Activated effector memory CD4-positive, alpha-beta T cell treated with anti-CD3 and anti-CD28 coated beads, Interleukin-2, amount 50 U/mL, for 16 hours (primary cell): ENCODE results near the gene FOXN3.
"Not testable (repeated sequence)": the region's sequence is repeated elsewhere in the genome, so short reads cannot be mapped to it uniquely, and the experiment has no call there.

Source experiments
- DNase-seq: peaks from one replicate; pipeline ENCODE4 v3.0.0-alpha.2; 2020

Gene FOXN3

DNA sequence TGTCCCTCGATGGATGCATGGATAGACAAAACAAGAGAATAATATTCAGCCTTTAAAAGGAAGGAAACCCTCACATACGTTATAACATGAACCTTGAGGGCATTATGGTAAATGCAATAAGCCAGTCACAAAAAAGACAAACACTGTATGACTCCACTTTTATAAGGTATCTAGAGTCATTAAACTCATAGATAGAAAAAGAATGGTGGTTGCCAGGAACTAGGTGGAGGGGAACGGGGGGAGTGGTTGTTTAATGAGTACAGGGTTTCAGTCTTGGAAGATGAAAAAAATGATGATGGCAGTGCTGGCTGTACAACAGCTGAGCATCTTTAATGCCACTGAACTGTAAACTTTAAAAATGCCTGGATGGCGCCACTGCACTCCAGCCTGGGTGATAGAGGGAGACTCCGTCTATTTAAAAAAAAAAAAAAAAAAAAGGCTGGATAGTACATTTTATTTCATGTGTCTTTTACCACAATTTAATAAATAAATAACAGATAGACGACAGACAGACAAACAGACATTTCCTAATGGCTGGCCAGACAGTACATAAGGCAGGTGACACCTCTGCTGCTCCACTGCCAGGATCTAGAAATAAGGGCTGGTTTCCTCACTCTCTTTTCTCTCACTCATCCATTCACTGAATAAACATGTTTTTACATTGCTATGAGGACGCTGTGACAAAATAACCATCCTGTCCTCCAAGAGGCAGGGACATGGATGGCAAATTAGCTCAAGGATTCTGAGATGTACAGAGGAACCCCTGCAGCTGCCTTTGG lies 118.8 kb downstream of the FOXN3 start:
- no peak for DNase-seq

- no peak for DNase-seq
Observed at GRCh38 chr14:89296281-89296745, 120.7 kb downstream of the FOXN3 start.

DNA sequence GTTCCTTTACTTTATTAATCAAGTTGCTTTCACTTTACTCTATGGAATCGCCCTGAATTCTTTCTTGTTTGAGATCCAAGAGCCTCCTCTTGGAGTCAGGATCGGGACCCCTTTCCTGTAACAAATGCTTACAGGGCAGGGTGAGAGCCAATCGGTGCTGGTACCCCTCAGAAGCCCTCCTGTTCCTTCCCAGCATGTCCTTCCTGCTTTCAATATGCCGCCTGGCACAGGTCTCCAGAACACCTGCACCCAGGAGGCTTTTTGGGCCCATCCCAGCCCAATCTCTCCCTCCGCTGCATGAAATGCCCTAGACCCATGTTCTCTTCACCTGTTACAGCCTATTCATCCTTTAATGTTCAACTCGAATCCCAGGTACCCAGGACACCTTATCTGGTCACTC lies 122.2 kb downstream of the FOXN3 start:
- no peak for DNase-seq

DNA sequence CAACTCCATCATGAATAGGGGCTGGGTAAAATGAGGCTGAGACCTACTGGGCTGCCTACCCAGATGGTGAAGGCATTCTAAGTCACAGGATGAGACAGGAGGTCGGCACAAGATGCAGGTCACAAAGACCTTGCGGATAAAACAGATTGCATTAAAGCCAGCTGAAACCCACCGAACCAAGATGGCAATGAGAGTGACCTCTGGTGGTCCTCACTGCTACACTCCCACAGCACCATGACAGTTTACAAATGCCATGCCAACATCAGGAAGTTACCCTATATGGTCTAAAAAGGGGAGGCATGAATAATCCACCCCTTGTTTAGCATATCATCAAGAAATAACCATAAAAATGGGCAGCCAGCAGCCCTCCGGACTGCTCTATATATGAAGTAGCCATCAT lies 122.6 kb downstream of the FOXN3 start:
- not testable (repeated sequence) for DNase-seq

- no peak for DNase-seq
Observed at GRCh38 chr14:89294060-89294459, 123.0 kb downstream of the FOXN3 start.

DNA sequence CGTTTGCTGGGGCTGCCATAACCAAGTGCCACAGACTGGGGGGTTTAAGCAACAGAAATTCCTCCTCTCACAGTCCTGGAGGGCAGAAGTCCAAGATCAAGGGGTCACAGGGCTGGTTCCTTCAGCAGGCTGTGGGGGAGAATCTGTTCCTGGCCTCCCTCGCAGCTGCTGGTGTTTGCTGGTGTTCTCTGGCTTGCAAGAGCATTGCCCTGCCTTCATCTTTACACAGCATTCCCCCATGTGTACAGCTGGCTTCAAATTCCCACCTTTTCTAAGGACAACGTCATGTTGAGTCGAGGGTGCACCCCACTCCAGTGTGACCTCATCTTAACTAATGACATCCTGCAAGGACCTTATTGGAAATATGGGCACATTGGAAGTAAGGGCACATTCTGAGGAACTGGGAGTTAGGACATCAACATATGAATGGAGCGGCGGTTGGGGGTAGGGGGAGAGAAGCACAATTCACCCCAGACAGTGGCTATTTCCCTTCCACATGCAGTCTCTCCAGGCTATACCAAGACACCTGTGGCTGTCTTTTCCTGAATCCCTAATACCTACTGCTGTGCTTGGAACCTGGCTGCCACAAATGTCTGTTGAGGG lies 123.6 kb downstream of the FOXN3 start:
- DNase-seq, result no peak

- no peak for DNase-seq
Observed at GRCh38 chr14:89292579-89293313, 124.3 kb downstream of the FOXN3 start.

DNA sequence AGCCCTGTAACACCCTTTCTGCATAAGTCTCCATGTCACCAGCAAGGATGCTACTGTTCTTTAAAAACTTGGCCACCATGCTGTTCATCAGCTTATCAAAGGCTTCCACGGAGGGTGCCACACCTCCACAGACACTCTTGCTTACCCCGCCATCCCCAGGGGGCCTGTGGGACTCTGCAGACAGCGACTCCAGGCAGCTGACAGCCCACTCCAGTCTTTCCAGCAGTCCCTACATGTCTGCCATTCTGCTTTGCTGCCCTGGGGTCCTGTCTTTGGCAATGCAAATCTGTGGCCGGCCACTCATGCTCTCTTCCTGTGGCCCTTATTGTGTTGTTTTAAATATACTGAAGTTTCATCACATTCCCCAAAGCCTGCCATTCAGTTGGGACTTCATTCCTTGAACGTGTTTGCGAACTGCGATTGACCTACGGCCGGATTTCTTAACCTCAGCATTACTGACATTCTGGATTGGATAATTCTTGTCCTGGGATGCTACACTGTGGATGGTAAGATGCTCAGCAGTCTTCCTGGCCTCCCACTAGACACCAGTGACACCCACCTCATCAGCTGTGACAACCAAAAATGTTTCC lies 125.6 kb downstream of the FOXN3 start:
- DNase-seq, result no peak

GRCh38 chr14:89290813-89291212 lies 126.2 kb downstream of the FOXN3 start:
- no peak for DNase-seq

- no peak for DNase-seq
Observed at GRCh38 chr14:89289477-89289876, 127.6 kb downstream of the FOXN3 start.

- DNase-seq, result no peak
Observed at GRCh38 chr14:89288114-89288513, 128.9 kb downstream of the FOXN3 start.

- no peak for DNase-seq
Observed at GRCh38 chr14:89284333-89285058, 132.5 kb downstream of the FOXN3 start.

DNA sequence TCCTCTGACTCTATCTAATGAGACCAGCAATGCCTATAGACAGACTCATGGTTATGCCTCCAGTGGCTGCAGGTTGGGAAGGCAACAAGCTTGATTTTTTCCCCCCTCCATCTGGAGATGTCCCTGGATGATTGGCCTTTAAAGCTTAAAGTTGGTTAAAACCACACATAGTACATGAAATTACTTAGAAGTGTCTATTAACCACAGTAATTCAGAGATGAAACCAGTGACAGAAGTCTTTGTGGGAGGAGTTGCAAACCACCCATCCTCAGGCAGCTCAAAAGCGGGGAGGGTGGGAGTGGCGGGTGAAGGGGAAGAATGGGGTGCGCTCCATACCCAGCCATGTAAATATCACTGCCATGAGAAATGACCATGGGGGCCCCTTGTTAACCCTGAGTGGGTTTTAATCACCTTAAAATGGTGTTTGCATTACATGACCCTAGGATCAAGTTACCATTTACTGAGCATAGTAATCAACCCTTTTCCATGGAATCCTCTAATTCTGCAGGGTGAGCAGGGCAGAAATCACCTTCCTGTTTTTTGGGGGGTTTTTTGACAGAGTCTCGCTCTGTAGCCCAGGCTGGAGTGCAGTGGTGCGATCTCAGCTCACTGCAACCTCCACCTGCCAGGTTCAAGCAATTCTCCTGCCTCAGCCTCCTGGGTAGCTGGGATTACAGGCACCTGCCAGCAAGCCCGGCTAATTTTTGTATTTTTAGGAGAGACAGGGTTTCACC lies 133.5 kb downstream of the FOXN3 start:
- DNase-seq, result no peak

DNA sequence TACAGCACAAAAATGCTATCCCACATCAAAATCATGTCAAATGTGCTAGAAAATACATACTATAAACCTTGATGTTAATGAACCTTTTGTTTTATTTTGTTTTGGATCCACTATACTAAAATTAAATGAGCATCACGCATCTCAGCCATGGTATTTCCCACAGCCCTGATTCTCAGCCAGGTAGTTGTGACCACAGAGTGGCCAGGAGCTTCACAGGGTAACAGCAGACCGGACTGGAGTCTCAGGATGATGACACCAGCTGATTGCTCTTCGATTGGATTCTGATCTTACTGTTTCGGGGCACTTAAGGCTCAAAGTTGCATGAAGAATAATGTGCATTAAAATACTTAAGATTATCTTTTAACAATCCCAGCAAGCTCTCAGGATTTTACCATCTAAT lies 134.8 kb downstream of the FOXN3 start:
- no peak for DNase-seq

DNA sequence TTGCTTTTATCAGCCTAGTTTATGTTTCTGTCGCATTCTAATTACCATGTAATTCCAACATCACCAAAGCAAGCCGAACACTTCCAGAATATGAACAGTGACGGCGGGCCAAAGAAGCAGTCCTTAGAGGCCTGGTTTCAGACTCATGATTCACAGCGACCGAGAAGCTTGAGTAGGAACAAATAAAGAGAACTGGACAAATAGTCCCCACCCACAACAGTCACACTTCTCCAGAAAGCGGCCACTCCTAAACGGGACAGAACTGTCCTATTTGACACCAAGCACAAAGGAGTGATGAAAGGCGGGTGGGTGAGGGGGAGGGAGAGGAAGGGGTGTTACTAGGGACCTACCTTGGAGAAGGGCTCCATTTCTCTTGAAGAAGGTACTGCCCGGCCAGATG lies 136.4 kb downstream of the FOXN3 start:
- no peak for DNase-seq

- DNase-seq, result no peak
Observed at GRCh38 chr14:89279649-89280232, 137.3 kb downstream of the FOXN3 start.

DNA sequence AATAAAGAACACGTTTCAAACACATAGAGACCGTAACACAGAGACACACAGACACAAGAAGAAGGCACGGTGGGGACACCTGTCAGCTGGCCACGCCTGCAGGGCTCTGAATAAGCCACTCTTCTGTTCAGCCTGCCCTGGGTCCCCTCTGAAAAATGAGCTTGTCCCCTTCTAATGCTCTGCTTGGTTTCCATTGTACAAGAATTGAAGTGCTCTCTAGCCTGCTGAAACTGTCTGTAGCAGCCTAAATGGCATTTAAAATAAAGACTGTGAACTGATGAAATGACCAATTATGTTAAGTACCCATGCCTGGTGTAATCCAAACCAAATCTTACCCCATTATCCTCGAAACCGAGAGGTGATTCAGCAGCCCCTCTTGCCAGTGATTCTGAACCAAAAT lies 139.8 kb downstream of the FOXN3 start:
- no peak for DNase-seq

GRCh38 chr14:89276424-89276975 lies 140.5 kb downstream of the FOXN3 start:
- DNase-seq, result peak; percentile 83

DNA sequence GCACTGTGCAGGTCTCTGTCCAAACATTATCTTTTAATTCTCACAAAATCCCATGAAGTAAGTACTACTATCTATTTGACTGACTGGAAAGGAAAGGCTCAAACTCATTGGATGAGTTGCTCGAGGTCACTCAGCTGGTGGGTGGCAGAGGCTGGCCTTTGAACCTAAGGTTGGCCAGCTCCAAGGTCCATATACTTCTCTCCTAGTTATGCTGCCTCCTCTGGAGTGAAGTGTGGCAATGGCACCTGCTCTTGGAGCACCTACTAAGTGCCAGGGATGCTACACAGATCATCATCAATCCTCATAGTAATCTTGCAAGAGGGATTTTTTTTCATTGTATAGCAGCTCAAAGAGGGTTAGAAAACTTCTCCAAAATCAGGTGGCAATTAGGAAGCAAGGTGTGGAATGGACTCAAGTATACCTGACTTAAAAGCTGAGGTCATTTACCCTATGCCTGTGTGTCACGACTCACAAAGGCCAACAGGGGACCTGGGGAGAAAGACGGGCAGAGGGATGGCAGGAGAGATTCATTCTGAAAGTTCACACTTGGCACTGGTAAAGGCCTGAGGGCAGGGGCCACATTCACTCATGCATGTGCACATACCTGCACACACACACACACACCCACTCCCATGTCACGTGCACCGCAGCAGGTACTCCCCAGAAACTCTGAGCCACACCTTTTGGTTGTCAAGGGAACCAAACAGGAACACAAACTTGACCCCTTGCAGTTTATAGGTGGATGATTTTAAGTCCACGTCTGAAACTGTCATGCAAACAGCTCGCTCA lies 146.4 kb downstream of the FOXN3 start:
- DNase-seq, result no peak

GRCh38 chr14:89269404-89269803 lies 147.6 kb downstream of the FOXN3 start:
- DNase-seq, result no peak

GRCh38 chr14:89268514-89268913 lies 148.5 kb downstream of the FOXN3 start:
- DNase-seq, result no peak
